ENCODE results near the gene CTSZ. TPM values are rescaled to one million over a fixed set of nuclear protein-coding genes. Genes with fewer than 3 reads are reported as not detected.
"Not testable (repeated sequence)": the region's sequence is repeated elsewhere in the genome, so short reads cannot be mapped to it uniquely, and the experiment has no call there.

Gene CTSZ
- total RNA-seq, 4 donors from 2014 or later = 25.2 to 58.7 (median 51.9) TPM

DNA sequence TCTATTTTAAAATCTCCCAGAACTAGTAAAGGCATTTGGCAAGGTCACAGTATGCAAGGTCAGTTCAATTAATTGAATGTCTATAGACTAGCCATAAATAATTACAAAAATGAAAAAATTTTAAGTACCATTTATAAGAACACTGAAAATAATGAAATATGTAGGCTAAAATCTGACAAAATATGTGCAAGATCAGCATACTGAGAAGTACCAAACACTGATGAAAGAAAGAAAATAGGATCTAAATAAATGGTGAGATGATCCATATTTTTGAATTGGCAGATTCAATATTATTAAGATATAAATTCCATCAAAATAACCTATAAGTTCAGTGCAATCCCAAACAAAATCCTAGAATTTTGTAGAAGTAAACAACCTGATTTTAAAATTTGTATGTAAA is 54.0 kb downstream of the CTSZ start:
- Histone ChIP-seq H3K36me3 (no peaks in the 10 kb centered on the region), H3K4me3 (no peak overlapping the region), H3K9me3 (no peaks in the 10 kb centered on the region), H3K27ac (no peak overlapping the region), H3K27me3 (no peaks in the 10 kb centered on the region), H3K4me1 (no peaks in the 10 kb centered on the region)
- TF ChIP-seq, protein P1, sequence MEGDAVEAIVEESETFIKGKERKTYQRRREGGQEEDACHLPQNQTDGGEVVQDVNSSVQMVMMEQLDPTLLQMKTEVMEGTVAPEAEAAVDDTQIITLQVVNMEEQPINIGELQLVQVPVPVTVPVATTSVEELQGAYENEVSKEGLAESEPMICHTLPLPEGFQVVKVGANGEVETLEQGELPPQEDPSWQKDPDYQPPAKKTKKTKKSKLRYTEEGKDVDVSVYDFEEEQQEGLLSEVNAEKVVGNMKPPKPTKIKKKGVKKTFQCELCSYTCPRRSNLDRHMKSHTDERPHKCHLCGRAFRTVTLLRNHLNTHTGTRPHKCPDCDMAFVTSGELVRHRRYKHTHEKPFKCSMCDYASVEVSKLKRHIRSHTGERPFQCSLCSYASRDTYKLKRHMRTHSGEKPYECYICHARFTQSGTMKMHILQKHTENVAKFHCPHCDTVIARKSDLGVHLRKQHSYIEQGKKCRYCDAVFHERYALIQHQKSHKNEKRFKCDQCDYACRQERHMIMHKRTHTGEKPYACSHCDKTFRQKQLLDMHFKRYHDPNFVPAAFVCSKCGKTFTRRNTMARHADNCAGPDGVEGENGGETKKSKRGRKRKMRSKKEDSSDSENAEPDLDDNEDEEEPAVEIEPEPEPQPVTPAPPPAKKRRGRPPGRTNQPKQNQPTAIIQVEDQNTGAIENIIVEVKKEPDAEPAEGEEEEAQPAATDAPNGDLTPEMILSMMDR (IDR thresholded peaks at IDR 0.05 in 4 of 5, conservative IDR thresholded peaks at IDR 0.05 in 1 of 5) = no peak
- TF ChIP-seq POLR2A (IDR thresholded peaks at IDR 0.05) = no peak
- intact Hi-C loops (cut with DNase I; ENCODE audit: low total_unique reads) (no loop called here), in situ Hi-C loops (cut with MboI; ENCODE audit: low sequenced_read_pairs in 4 of 4) (loop anchor here in 1 of 4 donors (10.0 kb wide), 1 partner anchor 262 kb away; no protein-coding TSS in a partner anchor)
- DNase-seq = no peak
- no peak for ATAC-seq

GRCh38 chr20:58950603-58951002 is 56.5 kb downstream of the CTSZ start:
- H3K4me1 ChIP-seq = no peaks in the 10 kb centered on the region
- DNase-seq (no peak), ATAC-seq (no peak)
- TF ChIP-seq, protein P1 (IDR thresholded peaks at IDR 0.05 in 4 of 5, conservative IDR thresholded peaks at IDR 0.05 in 1 of 5) = no peak
- TF ChIP-seq POLR2A (IDR thresholded peaks at IDR 0.05) = no peak
- no peaks in the 10 kb centered on the region for H3K36me3 ChIP-seq
- no peaks in the 10 kb centered on the region for H3K27me3 ChIP-seq
- in situ Hi-C loops (cut with MboI; ENCODE audit: low sequenced_read_pairs in 4 of 4) = loop anchor here in 1 of 4 donors (10.0 kb wide), 1 partner anchor 264 kb away; no protein-coding TSS in a partner anchor
- no peaks in the 10 kb centered on the region for H3K9me3 ChIP-seq
- intact Hi-C loops (cut with DNase I; ENCODE audit: low total_unique reads) = no loop called here
- no peak overlapping the region for H3K4me3 ChIP-seq
- H3K27ac ChIP-seq = no peak overlapping the region

DNA sequence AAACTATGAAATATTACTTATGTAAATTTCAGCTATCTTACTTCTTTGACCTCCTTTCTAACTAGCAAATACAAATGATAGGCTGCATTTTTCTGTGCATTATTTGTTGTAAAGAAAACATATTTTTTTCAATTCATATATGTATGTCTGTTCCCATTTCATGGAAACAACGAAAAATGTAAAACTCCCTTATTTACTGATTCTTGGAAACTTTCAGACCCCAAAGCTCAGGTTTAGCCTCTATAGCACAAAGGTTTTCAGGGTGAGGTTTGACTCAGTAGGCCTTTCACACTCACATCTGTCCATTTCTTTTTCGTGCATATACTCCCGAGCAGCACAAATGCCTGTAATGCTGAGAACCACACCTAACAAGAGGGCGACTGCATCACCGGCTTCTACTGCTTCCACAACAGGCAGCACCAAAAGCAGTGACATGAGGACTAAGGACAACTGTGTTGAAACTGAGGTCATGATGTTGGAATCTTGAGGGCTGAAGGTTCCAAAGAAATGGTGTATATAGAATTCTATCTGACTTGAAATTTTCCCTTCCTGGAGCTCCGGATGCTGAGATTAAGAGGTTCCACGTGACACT is 59.2 kb downstream of the CTSZ start:
- in situ Hi-C loops (cut with MboI; ENCODE audit: low sequenced_read_pairs in 4 of 4); H3K4me3 ChIP-seq; H3K27ac ChIP-seq; H3K4me1 ChIP-seq; DNase-seq; intact Hi-C loops (cut with DNase I; ENCODE audit: low total_unique reads); H3K27me3 ChIP-seq; H3K9me3 ChIP-seq; H3K36me3 ChIP-seq; ATAC-seq: not testable (repeated sequence)

DNA sequence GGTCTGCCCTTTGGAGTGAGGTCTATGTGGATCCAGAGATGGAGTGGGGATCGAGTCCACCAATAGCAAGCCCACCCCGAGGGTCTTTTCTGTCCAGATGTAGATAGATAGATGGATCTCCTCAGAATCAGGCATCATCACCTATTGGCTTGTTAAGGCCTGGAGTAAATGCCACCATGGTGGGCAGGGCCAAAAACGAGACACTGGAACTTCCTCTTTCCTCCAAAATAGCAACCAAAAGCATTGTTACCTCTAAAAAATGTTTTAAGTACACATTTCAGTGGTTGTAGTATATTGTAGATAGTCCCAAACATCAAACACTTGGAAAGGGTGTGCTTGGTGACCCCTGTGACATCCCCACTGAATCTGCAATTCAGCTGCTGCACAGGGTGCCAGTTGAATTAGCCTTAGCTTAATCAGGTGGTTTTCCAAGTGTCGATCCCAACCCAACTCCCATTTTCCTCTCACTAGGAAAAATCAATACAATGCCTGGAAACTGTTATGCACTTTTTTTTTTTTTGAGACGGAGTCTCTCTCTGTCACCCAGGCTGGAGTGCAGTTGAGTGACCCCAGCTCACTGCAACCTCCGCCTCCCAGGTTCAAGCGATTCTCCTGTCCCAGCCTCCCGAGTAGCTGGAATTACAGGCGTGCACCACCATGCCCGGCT is 61.0 kb downstream of the CTSZ start:
- intact Hi-C loops (cut with DNase I; ENCODE audit: low total_unique reads) = no loop called here
- no peak overlapping the region for H3K4me3 ChIP-seq

More for the DNA sequence above, 61.0 kb downstream of the CTSZ start:
- DNase-seq = no peak
- Histone ChIP-seq H3K36me3 (no peaks in the 10 kb centered on the region), H3K27ac (no peak overlapping the region), H3K9me3 (no peaks in the 10 kb centered on the region), H3K27me3 (no peaks in the 10 kb centered on the region), H3K4me1 (no peaks in the 10 kb centered on the region)
- in situ Hi-C loops (cut with MboI; ENCODE audit: low sequenced_read_pairs in 4 of 4) = no loop called here
- TF ChIP-seq, protein P1 (IDR thresholded peaks at IDR 0.05 in 4 of 5, conservative IDR thresholded peaks at IDR 0.05 in 1 of 5) = no peak
- no peak for TF ChIP-seq POLR2A (IDR thresholded peaks at IDR 0.05)
- ATAC-seq = no peak

Other genes starting within 250 kb of the CTSZ start
- not detected for gene GNAS-AS1, start 156.4 kb downstream of the CTSZ start, total RNA-seq
- 100 to 1,000 TPM; 513 to 854 (median 781) TPM for gene GNAS, start 154.5 kb downstream of the CTSZ start, total RNA-seq
- gene NELFCD, start 26.0 kb downstream of the CTSZ start, total RNA-seq = 10 to 100 TPM; 37.8 to 44.3 (median 40.9) TPM
- under 1 TPM in 1 of 4 donors, not detected in 3; 0.07 TPM for gene TUBB1, start 12.2 kb upstream of the CTSZ start, total RNA-seq
- 10 to 100 TPM; 27.1 to 38.2 (median 33.7) TPM for gene ATP5F1E, start 25.1 kb upstream of the CTSZ start, total RNA-seq
- gene PRELID3B, start 35.5 kb upstream of the CTSZ start, total RNA-seq = 10 to 100 TPM; 31.6 to 41.3 (median 35.1) TPM
- under 1 TPM in 2 of 4 donors, not detected in 2; 0.05 to 0.07 TPM for gene ZNF831, start 156.6 kb upstream of the CTSZ start, total RNA-seq

Measured in gastrocnemius medialis (tissue), 4 donors.